ENCODE data around the gene TACSTD2. TPM values are rescaled to one million over a fixed set of nuclear protein-coding genes. Genes with fewer than 3 reads are reported as not detected.
"Not testable (repeated sequence)": the region's sequence is repeated elsewhere in the genome, so short reads cannot be mapped to it uniquely, and the experiment has no call there.

TACSTD2 gene, protein sequence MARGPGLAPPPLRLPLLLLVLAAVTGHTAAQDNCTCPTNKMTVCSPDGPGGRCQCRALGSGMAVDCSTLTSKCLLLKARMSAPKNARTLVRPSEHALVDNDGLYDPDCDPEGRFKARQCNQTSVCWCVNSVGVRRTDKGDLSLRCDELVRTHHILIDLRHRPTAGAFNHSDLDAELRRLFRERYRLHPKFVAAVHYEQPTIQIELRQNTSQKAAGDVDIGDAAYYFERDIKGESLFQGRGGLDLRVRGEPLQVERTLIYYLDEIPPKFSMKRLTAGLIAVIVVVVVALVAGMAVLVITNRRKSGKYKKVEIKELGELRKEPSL
- total RNA-seq: 0.16 TPM

DNA sequence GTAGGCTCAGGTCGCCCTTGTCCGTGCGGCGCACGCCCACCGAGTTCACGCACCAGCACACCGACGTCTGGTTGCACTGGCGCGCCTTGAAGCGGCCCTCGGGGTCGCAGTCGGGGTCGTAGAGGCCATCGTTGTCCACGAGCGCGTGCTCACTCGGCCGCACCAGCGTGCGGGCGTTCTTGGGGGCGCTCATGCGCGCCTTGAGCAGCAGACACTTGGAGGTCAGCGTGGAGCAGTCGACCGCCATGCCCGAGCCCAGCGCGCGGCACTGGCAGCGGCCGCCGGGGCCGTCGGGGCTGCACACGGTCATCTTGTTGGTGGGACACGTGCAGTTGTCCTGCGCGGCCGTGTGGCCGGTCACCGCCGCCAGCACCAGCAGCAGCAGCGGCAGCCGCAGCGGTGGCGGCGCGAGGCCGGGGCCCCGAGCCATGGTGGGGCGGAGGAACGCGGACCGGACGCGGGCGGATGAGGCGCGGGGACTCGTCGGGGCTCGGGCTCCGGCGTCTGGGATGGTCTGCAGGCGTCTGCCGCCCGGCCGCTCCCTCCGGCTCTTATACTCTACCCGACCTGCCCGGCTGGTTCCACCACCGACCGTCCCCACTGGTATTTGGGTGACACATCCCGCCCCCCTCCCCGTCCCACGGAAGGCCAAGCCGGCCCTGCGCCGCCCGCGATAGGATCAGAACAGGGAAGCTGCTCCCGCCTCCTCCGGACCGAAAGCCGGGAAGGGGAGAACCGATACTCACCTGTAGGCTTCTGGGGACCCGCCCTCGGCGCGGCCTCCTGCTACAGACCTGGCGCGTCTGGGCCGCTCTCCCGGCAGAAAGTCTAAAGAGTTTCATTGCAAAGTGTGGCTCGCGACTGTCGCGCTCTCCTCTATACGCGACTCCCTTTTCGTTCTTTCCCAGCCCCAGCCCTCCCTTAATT is at the start of gene TACSTD2:
Gene TACSTD2 (minus strand): TSS at position 526 of the 927 bp plus-strand sequence. CDS start 96 bp downstream, at position 430.
- DNase-seq: no peak

GRCh38 chr1:58626293-58626692 is 49.2 kb upstream of the TACSTD2 start:
- no peak for DNase-seq

GRCh38 chr1:58623259-58623658 is 46.2 kb upstream of the TACSTD2 start:
- DNase-seq: not testable (repeated sequence)

GRCh38 chr1:58622571-58622970 is 45.5 kb upstream of the TACSTD2 start:
- no peak for DNase-seq

GRCh38 chr1:58621391-58621790 is 44.3 kb upstream of the TACSTD2 start:
- no peak for DNase-seq

DNA sequence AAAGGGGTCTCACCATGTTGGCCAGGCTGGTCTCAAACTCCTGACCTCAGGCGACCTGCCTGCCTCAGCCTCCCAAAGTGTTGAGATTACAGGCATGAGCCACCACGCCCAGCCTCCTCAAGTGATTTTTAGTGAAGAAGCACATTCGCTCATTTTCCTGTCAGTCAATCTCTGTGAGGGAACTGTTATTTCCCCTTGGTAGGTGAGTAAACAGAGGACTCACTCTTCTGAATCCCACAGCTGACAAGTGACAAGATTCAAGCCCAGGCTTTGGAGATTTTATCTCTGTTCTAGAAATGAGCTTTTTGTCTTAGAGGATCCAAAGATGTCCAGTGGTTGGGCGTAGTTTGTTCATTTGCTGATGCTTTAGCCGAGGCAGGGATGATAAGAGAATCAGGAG is 43.9 kb upstream of the TACSTD2 start:
- DNase-seq: no peak

DNA sequence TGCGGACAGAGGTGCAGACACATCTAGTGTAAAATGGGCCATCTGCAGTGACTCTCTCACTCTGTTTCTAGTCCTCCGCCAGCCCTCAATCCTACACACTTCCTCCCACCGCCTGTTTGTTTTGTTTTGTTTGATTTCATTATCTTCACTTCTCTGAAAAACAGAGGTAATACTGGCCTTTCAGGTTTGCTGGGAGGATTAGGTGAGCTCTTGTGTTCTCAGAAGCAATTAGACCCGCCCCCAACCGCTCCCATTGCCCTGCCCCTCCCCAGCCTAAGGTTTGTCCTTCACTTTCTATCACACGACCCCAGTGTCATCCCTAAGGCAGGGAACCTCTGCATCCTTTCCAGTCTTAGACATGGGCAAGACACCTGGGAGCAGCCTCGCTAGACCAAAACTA is 43.2 kb upstream of the TACSTD2 start:
- DNase-seq: no peak

- DNase-seq: no peak
Measured at GRCh38 chr1:58619286-58620054, 42.4 kb upstream of the TACSTD2 start.

- no peak for DNase-seq
Measured at GRCh38 chr1:58618303-58618702, 41.3 kb upstream of the TACSTD2 start.

DNA sequence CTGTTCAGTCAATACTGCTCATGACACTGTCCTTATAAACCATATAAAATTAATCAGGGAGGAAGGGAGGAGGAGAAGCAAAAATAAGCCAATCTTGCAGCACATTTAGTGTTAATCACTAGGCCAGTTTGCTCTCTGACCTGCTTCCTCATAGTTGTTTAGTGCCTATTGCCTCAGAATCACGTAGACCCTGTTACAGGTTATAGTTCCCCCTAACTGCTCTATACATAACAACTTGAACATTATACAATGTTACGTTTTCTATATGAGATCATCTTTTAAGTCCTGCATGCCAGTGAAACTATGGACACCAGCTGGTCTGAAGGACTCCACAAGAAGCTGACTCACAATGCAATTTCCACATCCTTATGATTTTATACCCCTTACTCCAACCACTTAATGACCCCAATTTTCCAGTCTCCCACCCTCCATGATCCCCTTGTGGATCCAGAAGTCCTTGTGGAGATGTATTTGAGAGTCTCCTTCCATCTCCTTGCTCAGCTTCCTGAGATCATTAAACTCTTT is 34.9 kb upstream of the TACSTD2 start:
- no peak for DNase-seq

DNA sequence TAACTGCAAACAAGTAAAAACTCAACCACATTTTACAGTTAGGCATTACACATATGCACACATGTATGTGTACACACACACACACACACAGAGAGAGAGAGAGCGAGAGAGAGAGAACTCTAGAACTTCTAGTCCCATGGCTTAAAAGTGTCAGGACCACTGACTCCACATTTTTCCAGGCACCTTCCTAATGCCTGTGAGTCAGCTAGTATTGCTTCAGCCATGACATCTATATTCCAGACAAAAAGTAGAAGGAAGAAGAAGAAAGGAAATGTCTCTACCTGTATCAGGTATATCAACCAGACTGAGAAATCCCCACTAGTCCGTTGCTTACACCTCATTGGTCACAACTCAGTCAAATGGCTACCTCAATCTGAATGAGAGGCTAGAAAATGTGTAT is 31.9 kb upstream of the TACSTD2 start:
- DNase-seq: no peak

DNA sequence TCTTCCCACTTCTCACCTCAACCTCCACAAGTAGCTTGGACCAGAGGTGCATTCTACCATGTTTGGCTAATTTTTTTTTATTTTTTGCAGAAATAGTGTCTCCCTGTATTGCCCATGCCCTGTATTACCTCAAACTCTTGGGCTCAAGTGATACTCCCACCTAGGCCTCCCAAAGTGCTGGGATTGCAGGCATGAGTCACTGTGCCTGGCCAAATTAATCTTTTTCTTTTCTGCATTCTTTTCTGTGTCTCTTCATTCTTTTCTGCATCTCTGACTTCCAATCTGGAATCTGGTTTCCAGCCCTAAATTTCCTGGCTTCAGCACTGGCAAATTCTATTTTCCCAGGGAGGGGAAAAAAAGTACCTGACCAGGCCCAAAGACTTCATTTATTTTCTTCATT is 31.2 kb upstream of the TACSTD2 start:
- DNase-seq: no peak

DNA sequence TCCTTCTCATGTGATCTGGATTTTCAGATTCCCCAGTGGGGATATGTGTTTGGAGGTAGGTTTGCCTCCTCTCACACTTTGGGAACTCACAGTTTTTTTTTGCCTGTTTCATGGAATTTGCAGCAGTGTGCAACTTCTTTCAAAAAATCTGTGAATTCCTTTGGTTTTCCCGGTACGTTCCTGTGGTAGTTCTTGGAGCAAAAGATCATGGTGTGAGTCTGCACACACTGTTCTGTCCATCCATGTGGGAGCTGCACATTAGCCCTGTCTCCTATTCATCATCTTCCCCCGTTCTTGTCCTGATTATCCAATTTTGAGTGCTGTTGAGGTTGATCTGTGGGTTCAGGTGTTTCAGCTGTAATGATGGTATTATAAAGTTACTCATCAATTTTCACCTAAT is 30.3 kb upstream of the TACSTD2 start:
- DNase-seq: no peak

- DNase-seq: not testable (repeated sequence)
Measured at GRCh38 chr1:58601921-58602320, 24.9 kb upstream of the TACSTD2 start.

GRCh38 chr1:58597996-58598395 is 20.9 kb upstream of the TACSTD2 start:
- no peak for DNase-seq

DNA sequence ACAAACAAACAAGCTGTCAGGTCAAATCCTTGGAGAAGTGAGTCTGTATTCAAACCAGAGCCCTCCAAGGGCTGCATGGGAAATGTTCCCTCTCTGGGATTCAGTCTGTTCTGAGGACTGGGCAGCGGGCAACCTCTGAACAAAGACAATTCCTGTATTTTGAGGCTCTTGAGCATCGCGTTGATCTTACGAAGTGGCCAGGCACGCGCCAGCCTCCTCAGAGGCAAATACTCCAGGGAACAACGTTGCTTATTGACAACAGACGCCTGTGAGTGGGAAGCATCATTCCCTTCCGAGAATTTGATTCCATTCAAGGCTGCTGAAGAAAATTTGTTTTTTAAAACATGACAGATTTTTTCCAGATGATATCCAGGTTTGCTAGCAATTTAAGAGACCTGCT is 20.0 kb upstream of the TACSTD2 start:
- no peak for DNase-seq

- DNase-seq: no peak
Measured at GRCh38 chr1:58596631-58597052, 19.6 kb upstream of the TACSTD2 start.

- DNase-seq: no peak
Measured at GRCh38 chr1:58594546-58594945, 17.5 kb upstream of the TACSTD2 start.

- DNase-seq: no peak
Measured at GRCh38 chr1:58592522-58593134, 15.6 kb upstream of the TACSTD2 start.

- no peak for DNase-seq
Measured at GRCh38 chr1:58591806-58592205, 14.8 kb upstream of the TACSTD2 start.

- no peak for DNase-seq
Measured at GRCh38 chr1:58590019-58590418, 13.0 kb upstream of the TACSTD2 start.

DNA sequence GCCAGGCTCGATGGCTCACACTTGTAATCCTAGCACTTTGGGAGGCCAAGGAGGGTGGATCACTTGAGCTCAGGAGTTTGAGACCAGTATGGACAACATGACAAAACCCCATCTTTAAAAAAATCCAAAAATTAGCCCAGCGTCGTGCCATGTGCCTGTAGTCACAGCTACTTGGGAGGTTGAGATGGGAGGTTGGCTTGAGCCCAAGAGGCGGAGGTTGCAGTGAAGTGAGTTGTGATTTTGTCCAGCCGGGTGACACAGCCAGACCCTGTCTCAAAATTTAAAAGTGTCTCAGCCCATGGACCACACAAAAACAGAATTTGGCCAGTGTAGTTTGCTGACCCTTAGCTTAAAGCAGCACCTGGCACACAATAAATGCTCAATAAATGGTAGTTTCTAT is 11.3 kb upstream of the TACSTD2 start:
- DNase-seq: no peak

Measured in occipital lobe (tissue), 2 donors.